Measurements from ENCODE around the gene MXD3. TPM values are rescaled to one million over a fixed set of nuclear protein-coding genes. Genes with fewer than 3 reads are reported as not detected.
"Not testable (repeated sequence)": the region's sequence is repeated elsewhere in the genome, so short reads cannot be mapped to it uniquely, and the experiment has no call there.

Gene MXD3
- total RNA-seq, 1 donor from 2014 or later, result 17.3 TPM

DNA sequence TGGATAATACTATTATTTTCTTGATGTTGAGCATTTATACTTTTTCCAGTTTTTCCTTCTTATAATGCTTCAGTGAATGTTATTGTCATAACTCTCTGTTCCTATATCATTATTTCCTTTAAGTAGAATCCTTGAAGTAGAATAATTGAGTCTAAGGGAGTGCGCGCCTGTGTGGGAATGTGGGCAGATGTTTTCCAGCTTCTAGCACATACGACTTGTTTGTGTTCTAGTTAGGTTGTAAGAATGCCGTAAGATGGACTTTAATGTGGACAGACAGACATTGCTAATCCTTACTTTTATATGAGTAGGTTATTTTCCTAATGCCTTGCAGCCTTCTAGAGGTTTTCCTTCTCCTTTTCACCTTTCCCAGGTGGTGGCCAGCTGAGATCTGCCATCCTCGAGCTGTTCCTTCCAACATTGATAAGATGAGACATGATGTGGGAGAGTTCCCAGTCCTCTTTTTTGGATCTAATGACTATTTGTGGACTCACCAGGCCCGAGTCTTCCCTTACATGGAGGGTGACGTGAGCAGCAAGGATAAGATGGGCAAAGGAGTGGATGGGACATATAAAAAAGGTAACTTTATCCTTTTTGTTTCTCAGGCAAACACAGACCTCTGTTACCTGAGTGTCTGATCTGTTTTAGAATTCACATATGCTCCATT is 42.3 kb downstream of the MXD3 start:
- no peaks in the 10 kb centered on the region for H3K36me3 Mint-ChIP-seq (ENCODE audit: unreplicated experiment)
- DNase-seq, result no peak
- H3K27me3 Mint-ChIP-seq (ENCODE audit: unreplicated experiment), result peaks cover 2% of the 10 kb centered on the region
- no peaks in the 10 kb centered on the region for H3K4me1 Mint-ChIP-seq (ENCODE audit: low read depth, unreplicated experiment)
- H3K9me3 Mint-ChIP-seq (ENCODE audit: unreplicated experiment), result peaks cover 4% of the 10 kb centered on the region
- no peak overlapping the region for H3K4me3 Mint-ChIP-seq (ENCODE audit: unreplicated experiment)
- TF ChIP-seq, protein P1, sequence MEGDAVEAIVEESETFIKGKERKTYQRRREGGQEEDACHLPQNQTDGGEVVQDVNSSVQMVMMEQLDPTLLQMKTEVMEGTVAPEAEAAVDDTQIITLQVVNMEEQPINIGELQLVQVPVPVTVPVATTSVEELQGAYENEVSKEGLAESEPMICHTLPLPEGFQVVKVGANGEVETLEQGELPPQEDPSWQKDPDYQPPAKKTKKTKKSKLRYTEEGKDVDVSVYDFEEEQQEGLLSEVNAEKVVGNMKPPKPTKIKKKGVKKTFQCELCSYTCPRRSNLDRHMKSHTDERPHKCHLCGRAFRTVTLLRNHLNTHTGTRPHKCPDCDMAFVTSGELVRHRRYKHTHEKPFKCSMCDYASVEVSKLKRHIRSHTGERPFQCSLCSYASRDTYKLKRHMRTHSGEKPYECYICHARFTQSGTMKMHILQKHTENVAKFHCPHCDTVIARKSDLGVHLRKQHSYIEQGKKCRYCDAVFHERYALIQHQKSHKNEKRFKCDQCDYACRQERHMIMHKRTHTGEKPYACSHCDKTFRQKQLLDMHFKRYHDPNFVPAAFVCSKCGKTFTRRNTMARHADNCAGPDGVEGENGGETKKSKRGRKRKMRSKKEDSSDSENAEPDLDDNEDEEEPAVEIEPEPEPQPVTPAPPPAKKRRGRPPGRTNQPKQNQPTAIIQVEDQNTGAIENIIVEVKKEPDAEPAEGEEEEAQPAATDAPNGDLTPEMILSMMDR (IDR thresholded peaks at IDR 0.05; ENCODE audit: partially characterized antibody, unreplicated experiment), result no peak
- H3K27ac Mint-ChIP-seq (ENCODE audit: unreplicated experiment), result no peak overlapping the region

DNA sequence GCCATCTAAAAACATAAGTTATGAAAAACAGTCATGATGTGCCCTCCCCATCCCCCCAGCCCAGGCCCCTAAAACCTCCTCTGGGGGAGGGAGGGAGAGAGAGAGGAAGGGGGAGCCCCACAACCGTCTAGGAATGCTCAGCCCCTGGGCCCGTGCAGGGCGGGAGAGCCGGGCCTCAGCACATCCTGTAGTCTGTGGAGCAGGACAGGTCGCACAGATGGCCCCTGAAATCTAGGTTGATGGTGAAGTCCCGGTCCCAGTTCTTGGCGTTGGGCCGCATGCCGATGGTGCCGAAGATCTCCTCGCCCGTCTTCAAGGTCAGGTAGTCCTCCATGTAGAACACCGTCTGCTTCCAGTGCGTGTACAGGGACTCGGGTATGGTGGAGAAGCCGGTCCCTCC is 46.3 kb downstream of the MXD3 start:
- DNase-seq, result no peak
- Mint-ChIP-seq H3K9me3 (ENCODE audit: unreplicated experiment) (no peaks in the 10 kb centered on the region), H3K36me3 (ENCODE audit: unreplicated experiment) (no peaks in the 10 kb centered on the region), H3K4me1 (ENCODE audit: low read depth, unreplicated experiment) (no peaks in the 10 kb centered on the region), H3K4me3 (ENCODE audit: unreplicated experiment) (no peak overlapping the region), H3K27ac (ENCODE audit: unreplicated experiment) (no peak overlapping the region), H3K27me3 (ENCODE audit: unreplicated experiment) (peaks cover 2% of the 10 kb centered on the region)
- TF ChIP-seq, protein P1 (IDR thresholded peaks at IDR 0.05; ENCODE audit: partially characterized antibody, unreplicated experiment), result no peak

DNA sequence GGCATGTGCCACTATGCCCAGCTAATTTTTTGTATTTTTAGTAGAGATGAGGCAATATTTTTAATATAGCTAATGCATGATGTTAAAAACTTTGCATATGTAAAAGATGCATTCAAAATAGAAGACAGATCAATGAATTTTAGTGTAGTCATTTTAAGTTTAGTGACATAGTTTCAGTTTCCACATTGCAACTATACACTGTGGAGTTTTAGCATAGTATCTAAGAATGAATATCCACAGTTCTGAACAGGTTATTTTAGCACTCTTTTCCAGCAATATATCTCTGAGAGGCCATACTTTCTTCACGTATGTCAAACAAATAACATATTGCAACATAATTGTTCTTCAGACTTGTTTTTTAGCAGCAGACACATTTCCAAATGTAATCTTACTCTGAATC is 47.5 kb downstream of the MXD3 start:
- peaks cover 4% of the 10 kb centered on the region for H3K27me3 Mint-ChIP-seq (ENCODE audit: unreplicated experiment)
- no peak overlapping the region for H3K27ac Mint-ChIP-seq (ENCODE audit: unreplicated experiment)
- TF ChIP-seq, protein P1 (IDR thresholded peaks at IDR 0.05; ENCODE audit: partially characterized antibody, unreplicated experiment), result no peak
- DNase-seq, result no peak
- H3K4me1 Mint-ChIP-seq (ENCODE audit: low read depth, unreplicated experiment), result no peaks in the 10 kb centered on the region
- no peak overlapping the region for H3K4me3 Mint-ChIP-seq (ENCODE audit: unreplicated experiment)
- H3K9me3 Mint-ChIP-seq (ENCODE audit: unreplicated experiment), result no peaks in the 10 kb centered on the region
- H3K36me3 Mint-ChIP-seq (ENCODE audit: unreplicated experiment), result no peaks in the 10 kb centered on the region

DNA sequence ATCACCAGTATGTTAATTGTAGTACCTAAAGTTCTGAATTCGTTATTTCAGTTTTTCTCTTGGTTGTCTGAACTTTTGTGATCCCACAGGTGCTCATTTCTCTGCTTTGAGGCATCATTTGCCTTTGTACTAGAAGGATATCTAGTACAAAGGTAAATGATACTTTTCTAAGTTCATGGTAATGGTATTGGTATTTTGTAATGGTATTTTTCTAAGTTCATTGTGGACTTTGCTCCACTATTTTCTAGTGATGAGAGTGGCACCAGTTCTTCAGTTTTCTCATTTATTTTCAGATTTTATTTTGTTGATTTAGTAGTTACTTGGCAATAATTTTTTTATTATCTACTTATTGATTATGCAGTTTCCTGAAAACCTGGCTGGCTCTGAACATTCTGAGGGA is 50.2 kb downstream of the MXD3 start:
- no peak for DNase-seq
- H3K27ac Mint-ChIP-seq (ENCODE audit: unreplicated experiment), result no peak overlapping the region
- peaks cover 5% of the 10 kb centered on the region for H3K27me3 Mint-ChIP-seq (ENCODE audit: unreplicated experiment)
- no peak overlapping the region for H3K4me3 Mint-ChIP-seq (ENCODE audit: unreplicated experiment)
- no peaks in the 10 kb centered on the region for H3K4me1 Mint-ChIP-seq (ENCODE audit: low read depth, unreplicated experiment)
- TF ChIP-seq, protein P1 (IDR thresholded peaks at IDR 0.05; ENCODE audit: partially characterized antibody, unreplicated experiment), result no peak
- no peaks in the 10 kb centered on the region for H3K36me3 Mint-ChIP-seq (ENCODE audit: unreplicated experiment)
- H3K9me3 Mint-ChIP-seq (ENCODE audit: unreplicated experiment), result peaks cover 1% of the 10 kb centered on the region

- TF ChIP-seq, protein P1 (IDR thresholded peaks at IDR 0.05; ENCODE audit: partially characterized antibody, unreplicated experiment), result no peak
- Mint-ChIP-seq H3K27ac (ENCODE audit: unreplicated experiment) (no peak overlapping the region), H3K4me1 (ENCODE audit: low read depth, unreplicated experiment) (no peaks in the 10 kb centered on the region), H3K27me3 (ENCODE audit: unreplicated experiment) (peaks cover 4% of the 10 kb centered on the region), H3K4me3 (ENCODE audit: unreplicated experiment) (no peak overlapping the region), H3K36me3 (ENCODE audit: unreplicated experiment) (no peaks in the 10 kb centered on the region), H3K9me3 (ENCODE audit: unreplicated experiment) (peaks cover 1% of the 10 kb centered on the region)
- no peak for DNase-seq
These were observed 50.7 kb downstream of the MXD3 start for GRCh38 chr5:177260961-177261360.

DNA sequence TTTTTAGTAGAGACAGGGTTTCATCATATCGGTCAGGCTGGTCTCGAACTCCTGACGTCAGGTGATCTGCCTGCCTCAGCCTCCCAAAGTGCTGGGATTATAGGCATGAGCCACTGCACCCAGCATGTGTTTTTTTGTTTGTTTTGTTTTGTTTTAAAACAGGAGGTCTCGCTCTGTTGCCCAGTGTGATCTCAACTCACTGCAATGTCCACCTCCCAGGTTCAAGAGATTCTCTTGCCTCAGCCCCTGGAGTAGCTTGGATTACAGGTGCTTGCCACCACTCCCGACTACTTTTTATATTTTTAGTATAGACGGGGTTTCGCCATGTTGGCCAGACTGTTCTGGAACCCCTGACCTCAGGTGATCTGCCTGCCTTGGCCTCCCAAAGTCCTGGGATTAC is 53.0 kb downstream of the MXD3 start:
- not testable (repeated sequence) for H3K4me3 Mint-ChIP-seq (ENCODE audit: unreplicated experiment); DNase-seq; H3K36me3 Mint-ChIP-seq (ENCODE audit: unreplicated experiment); H3K27ac Mint-ChIP-seq (ENCODE audit: unreplicated experiment); H3K27me3 Mint-ChIP-seq (ENCODE audit: unreplicated experiment); H3K9me3 Mint-ChIP-seq (ENCODE audit: unreplicated experiment); H3K4me1 Mint-ChIP-seq (ENCODE audit: low read depth, unreplicated experiment)
